GM19438 (cell line): Measurements from ENCODE around the gene MTA1.

Experiments used
- ATAC-seq: cut with Tn5 transposase; IDR thresholded peaks from one replicate; pipeline ENCODE4 v1.9.1; 2021; ENCODE audit warnings: low read depth; ENCODE audit not compliant: unreplicated experiment

Gene MTA1

DNA sequence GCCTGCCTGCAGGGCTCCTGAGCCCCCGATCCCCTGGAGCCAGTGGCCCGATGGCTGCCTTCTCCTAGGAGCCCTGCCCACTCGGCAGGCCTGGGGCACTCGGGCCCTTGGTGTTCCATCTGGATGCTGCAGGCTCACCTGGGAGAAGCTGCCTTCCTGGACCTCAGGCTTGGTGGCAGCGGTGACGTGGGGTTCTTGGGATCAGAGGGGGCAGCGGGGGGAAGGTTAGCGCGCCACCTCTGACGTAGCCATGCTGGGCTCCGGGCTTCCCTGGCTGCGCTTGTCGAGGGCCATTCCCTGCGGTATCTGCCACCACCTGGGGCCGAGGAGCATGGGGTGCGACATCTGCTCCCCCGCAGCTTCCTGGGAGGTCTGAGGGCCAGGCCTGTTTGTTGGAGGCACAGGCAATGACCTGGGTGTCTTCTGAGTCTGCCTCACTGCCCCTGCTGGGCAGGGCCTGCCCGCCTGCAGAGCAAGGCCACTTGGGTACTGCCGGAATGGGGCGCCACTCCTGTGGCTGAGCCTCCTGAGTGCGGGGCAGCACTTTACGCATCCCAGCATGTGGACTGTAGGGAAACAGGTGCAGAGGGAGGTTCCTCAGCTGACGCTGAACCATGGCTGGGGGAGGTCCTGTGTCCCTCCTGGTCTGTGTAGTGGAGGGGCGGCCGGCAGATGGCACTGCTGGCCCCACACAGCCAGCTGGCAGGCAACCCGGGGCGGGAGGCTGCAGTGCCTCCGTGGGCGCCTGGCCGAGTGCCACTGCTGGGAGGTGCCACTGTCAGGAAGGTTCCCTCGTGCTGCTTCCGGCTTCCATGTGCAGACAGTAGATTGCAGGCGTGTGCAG is 20.3 kb downstream of the MTA1 start:
- ATAC-seq = no peak

- no peak for ATAC-seq
Measured at GRCh38 chr14:105440554-105440900, 20.9 kb downstream of the MTA1 start.

- ATAC-seq = no peak
Measured at GRCh38 chr14:105440992-105441391, 21.4 kb downstream of the MTA1 start.

DNA sequence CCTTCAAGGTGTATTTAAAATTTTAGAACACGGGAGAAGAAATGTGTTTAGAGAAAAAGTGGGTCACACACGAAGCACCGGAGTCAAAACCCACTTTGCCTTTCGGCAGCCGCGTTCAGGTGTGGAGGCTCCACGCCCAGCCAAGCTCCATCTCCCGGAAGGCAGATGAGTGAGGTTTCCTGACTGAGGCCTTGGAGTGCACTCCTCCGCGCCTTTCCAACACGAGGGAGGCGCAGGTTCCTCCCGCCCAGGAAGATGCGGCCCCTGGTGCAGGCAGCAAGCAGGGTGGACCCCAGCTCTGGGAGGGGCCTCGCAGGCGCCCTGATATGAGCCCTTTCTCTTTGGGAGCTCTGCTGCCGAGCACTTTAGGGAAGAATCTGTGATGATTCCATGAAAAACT is 22.5 kb downstream of the MTA1 start:
- ATAC-seq = no peak

DNA sequence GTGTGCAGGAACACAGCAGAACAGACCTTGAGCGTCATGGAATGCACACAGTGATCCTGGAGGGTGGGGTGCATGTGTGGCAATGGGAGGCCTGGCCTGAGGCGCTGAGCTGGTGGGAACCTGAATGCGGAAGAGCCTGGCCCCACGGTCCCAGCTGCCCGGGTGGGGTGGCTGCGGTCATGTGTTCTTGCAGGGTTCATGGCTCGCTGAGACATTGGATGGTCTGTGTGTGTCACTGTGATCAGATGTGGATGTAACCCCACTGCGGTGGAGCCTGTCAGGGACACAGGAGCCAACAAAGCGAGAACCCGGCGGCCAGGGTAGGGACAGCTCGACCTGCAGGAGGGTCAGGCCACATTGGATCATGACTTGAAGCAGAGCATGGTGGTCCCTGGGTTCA is 23.2 kb downstream of the MTA1 start:
- no peak for ATAC-seq

DNA sequence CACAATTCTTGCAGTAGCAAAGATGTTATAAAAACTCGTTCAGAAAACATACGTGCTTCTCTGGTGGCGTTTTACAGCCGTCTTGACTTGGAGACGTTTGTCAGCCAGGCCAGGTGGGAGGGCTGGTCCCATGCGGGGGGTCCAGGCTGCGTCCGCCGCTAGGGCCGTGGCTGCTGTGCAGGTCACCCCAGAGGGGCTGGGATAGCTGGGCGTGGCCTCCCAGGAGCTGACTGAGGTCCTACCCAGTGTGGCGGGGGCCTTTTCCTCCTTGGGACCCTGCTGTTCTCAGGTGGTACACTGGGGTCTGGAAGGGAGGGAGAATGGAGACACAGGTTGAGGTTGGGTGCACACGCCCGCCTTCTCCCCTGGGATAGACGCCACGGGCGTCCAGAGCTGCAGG is 25.2 kb downstream of the MTA1 start:
- no peak for ATAC-seq

DNA sequence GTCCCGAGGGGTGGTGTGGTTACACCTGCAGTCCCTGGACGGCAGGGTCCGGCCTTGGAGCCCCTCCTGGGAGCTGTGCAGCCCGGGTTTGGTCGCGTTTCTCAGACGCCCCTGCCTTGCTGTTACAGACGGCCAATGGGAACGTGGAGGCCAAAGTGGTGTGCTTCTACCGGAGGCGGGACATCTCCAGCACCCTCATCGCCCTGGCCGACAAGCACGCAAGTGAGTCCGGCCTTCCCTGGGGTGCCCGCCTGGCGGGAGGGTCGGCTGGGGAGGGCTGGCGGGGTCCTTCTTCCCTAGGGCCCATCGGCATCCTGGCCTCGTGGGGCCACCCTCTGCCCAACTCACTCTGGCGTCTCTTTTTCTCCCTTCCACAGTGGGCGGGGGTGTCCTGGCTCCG is 25.7 kb downstream of the MTA1 start:
- no peak for ATAC-seq

GRCh38 chr14:105445901-105446845 is 26.5 kb downstream of the MTA1 start:
- no peak for ATAC-seq

DNA sequence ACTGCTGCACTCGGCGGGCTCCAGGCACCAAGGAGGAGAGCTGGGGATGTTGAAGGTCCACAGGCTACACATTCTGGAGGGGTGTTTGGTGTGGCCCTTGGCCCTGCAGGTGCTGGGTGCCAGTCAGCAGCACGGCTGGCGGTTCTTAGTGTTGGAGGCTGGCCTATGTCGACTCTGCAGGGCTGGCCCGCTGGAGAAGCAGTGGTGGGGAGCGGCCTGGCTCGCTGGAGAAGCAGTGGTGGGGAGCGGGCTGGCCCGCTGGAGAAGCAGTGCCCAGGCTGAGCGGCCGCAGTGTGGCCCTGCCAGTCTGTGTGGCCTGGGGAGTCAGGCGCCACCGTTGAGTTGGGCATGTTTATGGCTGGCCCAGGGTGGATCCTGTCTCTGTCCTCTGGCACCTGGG is 27.3 kb downstream of the MTA1 start:
- no peak for ATAC-seq

- no peak for ATAC-seq
Measured at GRCh38 chr14:105447651-105448640, 28.3 kb downstream of the MTA1 start.

- no peak for ATAC-seq
Measured at GRCh38 chr14:105448706-105449111, 29.1 kb downstream of the MTA1 start.

GRCh38 chr14:105449276-105450122 is 29.9 kb downstream of the MTA1 start:
- ATAC-seq = no peak

- ATAC-seq = no peak
Measured at GRCh38 chr14:105450123-105450505, 30.5 kb downstream of the MTA1 start.

DNA sequence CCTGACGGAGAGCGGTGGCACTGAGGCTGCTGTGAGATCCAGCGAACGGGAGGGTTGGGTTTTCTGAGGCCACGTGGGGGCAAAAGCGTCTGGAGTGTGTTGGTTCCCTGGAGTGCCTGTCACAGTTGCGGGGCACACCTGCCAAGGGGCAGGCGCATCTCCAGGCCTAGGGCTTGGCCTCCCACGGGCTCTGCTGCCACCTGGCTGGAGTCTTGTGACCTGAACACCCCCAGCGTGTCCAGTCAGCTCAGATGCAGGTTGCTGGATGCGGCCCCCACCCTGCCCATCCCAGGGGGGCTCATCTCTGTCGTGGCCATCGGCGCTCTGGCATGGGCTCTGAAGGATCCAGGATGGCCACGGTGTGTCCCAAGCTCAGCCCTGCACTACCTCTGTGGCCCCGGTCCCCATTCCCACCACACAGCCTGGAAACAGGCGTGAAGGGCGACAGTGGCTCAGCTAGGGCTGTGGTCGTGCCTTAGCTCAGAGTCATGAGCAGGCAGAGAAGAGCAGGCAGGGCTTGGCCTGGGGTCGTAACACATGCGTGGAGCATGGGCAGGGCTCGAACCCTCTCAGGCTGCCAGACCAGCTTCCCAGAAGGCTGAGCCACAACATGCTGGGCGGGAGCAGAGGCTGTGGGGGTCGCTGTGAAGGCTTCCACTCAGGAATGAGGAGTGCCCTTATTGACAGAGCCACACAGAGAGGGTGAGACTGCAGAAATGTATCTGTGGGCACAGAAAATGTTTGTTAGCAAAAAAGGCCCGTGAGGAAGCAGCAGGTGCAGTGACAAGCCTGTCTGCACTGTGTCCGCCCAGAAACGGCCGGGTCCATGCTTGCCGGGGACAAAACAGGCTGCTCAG is 31.5 kb downstream of the MTA1 start:
- no peak for ATAC-seq

- no peak for ATAC-seq
Measured at GRCh38 chr14:105452963-105453362, 33.3 kb downstream of the MTA1 start.

DNA sequence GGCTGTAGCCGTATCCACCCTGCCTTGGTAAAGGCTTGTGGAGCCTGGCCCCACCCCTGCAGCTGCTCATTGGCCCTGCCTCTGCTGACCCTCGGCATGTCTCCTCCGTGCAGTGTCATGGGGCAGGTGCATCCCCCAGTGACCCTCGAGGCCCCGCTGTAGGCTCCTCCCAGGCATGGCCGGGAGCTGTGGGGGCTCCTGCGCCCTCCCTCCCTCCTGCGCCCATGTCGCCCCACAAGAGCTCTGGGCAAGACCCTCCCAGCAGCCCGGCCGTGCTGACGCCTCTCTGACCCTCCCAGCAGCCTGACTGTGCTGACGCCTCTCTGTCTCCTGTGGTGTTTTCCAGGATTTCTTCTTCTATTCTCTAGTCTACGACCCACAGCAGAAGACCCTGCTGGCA is 34.2 kb downstream of the MTA1 start:
- ATAC-seq = no peak

DNA sequence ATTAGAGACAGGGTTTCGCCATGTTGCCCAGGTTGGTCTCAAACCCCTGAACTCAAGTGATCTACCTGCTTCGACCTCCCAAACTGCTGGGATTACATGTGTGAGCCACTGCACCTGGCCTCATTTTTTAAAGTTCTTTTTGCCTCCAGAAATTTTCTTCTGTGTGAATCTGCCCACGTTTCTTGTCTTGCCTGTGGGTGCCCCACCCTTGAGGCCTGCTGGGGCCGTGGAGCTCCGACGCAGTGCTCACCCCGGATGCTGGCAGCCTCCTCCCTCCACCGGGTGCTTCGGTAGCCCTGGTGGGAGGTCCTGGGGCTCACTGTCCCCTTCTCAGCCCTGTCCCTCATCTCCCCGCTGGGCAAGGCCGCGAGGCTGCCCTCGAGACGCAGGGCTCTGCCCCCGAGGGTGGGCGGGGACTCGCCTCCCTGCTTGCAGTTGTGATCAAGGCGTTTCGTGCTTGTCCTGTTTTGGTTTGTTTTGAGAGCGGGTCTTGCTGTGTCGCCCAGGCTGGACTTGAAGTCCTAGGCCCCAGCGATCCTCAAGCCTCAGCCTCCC is 35.5 kb downstream of the MTA1 start:
- ATAC-seq = no peak
